GM18502 (cell line): ENCODE results near the gene ABTB1.

ENCODE experiments used
- ATAC-seq: cut with Tn5 transposase; IDR thresholded peaks from one replicate; pipeline ENCODE4 v1.9.1; 2021; ENCODE audit warnings: mild to moderate bottlenecking; ENCODE audit not compliant: unreplicated experiment, poor library complexity

Gene ABTB1

DNA sequence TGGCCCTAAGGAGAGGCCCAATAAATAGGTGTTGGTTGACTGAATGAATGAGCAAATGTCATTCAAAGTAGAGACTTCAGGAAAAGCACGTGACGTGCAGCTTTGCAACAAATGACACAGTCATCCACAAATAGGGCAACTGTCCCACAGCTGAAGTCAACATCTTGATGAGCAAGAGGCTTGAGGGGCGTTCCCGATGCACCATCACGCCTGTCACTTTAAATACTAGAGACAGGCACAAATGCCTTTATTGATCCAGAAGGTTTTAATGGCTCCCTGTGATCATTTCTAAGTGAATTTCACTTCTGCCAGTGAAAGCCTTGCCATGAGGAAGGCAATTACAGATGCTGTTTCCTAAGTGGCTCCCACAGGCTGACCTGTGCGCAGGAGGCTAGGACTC is 43.6 kb downstream of the ABTB1 start:
- ATAC-seq, result no peak

DNA sequence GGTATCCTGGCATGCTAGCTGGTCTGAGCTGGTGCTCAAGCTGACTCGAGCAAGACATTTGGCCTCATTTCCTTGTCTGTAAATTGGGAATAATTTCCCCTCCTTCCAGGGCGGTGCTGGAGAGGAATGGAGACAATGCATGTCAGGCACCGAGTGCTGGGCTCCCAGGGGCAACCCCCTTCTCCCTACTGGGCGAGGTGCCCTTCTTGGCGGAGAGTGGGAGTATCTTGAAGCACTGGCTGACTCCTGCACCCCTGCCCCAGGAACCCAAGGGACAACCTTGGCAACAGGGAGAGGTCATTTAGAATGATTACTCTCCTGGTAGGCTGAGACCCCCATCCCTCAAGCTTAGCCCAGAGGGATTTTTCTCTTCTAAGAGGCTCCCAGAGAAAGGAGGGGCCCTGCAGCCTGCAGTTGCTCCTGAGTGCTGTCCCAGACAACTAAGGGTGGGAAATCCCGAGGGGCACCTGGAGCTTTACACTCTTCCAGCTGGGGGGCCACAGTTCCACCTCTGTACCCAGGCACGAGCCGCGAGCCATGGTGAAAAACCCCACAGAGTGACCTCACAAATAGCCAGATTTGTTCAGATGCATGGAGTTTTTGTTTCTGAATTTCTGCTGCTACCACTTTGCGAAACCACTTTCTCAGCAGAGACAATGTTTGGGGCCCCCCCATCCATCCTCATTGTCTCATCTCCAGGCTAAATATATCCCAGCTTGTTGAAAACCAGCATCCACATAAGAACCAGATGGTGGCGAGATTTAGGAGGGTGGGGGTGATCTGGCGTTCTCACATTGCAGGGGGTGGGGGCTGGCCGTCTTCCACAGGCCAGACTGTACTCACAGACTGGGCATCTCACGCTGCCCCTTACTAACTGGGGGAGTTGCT is 44.8 kb downstream of the ABTB1 start:
- ATAC-seq, result no peak

DNA sequence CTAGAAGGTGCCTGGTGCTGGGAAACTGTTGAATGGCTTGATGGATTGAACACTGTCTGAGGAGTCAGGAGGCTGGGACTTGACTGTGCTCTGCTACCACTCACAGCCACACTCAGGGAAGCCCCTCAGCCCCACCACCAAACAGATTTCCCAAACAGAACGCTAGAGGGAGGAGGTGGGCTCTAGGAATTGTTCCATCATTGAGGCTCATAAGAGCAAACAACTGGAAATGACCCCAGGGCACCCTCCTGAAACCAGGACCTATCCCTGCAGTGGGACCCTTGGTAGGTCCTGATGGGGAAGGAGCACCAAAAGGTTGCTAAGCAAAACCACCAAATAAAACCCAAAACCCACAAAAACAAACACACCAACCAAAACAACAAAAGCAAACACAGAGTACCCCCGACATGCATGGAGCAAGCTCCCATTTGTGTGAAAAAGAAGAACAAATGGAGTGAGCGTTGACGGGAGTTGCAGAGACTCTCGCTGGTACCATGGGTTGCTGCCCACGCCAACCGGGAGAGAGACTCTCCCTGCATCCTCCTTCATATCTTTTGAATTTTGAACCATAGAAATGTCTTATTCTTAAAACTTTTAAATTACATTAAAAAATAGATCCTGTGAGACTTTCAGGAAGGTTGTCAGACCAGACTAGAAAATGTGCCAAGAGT is 45.6 kb downstream of the ABTB1 start:
- ATAC-seq, result no peak

DNA sequence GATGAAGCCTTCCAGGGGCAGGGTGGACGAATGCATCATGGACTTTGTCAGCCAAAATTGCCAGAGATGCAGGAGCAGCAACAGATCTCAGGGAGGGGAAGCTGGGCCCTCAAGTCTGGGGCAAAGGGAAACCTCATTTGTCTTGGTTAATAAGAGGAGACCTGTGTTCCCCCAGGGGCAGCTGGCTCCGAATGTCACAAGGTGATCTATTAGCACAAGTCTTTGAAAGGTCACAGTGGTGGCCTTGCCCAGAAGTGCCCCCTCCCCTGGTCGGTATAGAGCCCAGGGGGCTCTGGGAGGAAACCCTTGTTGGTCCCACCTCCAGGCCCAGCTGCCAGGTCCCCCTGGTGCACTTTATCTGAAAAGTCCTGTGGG is 46.2 kb downstream of the ABTB1 start:
- ATAC-seq, result no peak

DNA sequence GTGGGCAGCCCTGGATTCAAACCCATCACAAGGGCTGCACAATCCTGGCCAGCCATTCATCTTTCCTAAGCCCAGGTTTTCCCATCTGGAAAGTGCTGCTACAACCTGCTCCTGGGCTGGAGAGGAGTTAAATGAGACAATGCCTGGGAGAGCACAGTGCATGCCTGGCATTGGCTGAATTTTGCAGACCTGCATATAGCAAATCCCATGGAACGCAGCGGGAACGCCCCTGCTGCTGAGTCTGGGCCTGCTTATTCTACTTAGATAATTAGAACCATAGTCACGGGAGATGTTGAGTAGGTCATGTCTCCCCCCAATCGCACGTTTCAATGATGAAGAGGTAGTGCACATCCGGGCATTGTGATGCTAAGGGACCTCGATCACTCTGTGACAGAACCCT is 46.6 kb downstream of the ABTB1 start:
- no peak for ATAC-seq

DNA sequence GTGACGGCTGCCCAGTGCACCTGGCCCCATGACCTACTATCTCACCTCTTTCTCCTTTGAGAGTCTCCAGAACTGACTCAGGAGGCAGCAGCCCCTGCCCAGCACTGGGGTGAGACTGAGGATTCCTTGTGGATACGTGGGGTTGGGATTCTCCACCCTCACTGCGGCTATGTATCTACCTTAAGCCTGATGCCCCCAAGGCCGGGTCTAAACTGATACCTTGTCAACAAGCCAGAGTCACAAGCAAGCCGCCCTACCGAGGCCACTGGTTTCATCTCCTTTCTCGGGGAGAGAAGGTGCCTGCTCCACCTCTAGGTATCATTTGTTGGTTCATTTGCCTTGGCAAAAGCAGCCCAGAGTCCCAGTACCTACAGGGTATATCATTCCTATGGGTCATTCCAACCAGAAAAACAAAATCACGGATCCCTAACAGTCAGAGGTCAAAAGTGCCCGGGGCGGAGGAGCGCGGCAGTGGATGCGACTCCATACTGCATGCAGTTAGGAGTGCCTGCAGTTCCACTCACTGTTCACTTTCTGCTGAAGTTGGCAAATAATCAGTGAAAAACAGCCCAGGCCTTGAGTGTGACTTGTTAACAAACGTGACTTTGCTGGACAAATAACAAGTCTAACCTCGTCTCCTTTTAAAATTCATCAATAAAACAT is 47.5 kb downstream of the ABTB1 start:
- ATAC-seq, result no peak

DNA sequence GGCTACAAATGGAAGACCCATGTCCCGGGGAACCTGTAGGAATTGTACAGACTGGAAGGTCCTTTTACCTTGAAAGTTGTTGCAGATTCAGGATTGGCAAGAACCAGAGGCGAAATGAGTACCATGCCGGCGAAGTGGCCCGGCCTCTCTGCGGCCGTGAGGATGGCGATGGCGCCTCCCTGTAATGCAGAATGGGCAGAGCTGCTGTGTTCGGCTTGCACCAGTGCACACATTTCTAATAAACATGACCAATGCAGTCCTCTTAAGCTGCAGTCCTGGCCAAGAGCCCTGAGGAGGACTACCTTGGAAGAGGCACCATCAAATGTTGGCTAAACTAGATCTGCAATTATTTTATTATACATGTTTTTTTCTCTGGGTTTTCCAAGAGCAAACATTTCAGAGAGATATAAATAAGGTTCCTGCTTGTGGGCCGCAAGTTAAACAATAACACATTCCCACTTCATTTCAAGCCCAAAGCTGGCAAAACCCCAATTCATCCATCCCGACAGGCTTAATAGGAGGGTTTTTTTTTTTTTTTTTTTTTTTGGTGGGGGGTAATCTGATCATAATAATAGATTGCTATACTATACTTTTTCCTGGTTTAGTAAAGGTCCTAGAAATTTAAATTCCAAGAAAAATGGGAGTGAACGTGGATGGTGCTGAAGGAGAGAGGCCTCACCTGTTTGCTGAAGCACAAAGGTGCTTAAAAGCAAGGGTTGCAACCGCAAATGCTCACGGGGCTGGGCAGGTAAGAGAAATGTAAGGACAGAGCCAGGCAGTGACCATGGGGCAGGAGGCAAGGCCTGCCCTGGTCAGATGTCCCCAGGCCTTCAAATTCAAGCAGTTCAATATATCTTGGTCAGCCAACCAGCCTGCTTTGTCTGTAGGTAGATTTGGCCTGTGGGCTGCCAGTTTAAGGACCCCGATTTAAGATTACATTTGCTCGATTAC is 48.5 kb downstream of the ABTB1 start:
- no peak for ATAC-seq

DNA sequence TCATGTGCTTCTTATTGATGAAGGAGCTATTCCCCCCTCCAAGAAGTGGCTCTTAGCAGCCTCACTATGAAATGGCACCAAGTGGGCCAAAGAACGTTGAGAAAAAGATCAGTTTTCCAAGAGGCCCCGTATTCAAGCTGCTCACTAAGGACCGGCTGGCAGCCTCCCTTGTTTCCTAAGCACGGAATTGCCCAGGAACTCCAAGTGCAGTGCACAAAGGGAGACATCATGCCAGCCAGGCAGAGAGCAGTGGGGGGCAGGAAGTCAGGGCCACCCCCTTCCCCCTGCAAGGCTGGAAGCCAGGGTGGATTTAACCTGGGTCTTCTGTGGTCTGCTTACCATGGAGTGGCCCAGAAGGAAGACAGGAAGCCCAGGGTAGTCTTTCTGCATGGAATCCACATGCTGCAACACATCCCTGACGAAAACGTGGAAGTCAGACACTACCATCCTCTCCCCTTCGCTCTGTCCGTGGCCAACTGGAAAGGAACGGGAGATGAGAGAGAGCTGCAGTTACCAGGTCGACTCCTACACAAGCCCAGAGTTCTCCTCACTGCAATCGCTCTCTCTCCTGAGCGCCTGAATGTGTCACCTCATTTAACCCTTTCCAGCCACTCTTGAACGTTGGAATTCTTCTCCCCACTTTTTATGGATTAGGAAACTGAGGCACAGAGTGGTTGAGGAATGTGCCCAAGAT is 49.5 kb downstream of the ABTB1 start:
- ATAC-seq, result no peak

DNA sequence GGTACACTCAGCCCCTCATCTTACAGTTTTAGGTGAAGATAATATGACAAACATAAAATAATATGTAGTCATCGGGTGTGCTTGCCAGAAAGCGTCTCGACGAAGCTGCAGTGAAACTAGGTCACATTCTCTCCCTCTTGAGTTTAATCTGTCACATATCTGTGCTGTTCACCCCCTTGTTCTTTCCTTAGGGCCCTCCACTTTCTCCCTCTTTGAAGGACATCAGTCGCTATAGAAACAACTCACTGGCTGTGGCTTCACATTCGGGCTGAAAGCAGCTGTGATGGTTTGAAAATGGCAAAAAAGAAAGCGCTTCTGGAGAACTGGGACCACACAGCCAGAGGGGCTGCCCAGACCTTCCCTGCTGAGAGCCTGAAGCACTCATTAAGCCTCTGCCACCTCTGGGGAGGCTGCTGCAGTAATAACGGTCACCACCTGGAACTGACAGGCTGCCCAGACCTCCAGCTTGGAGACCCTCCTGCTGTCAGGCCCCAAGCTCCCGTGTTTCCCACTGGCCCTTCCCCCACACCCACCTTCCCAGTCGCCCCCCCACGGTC is 50.3 kb downstream of the ABTB1 start:
- no peak for ATAC-seq

DNA sequence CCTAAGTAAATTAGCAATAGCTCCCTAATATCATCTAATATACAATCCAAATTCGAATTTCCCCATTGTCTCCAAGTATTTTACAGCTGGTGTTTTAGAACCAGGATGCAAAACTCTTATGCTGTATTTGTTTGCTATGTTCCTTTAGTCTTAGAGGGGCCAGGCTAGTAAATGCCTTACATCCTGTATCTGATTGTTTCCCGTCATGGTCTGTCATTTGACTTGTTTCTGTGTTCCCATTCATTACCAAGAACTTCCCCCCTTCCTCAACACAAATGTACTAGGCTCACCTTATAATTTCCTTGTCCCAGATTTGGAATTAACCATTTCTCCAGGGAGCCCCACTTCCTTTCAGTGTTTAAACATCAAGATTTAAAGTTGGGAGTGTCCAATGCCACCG is 54.1 kb downstream of the ABTB1 start:
- no peak for ATAC-seq

DNA sequence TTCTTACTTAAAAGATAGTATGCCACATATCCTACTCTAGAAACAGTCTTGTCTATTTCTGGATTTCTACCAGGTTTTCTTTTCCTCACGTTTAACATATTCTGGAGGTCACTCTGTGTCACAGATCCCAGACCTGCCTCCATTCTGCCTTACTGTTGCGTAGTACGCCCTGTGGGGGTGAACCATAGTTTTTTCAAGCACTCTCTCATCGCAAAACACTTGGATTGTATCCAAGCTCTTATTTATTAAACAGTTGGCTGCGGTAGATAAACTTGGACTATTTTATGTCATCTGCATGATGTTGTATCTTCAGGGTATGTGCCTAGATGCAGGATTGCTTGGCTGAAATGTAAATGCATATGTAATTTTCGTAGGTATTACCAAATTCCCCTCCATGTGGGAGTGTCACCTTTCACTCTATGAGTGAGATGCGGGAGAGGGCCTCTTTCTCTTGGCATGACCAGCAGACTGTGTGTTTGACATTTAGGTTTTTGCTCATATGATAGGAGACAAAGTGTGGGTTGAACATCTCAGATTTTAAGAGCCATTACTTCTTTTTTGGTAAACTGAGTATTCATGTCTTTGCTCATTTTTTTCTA is 55.8 kb downstream of the ABTB1 start:
- no peak for ATAC-seq

DNA sequence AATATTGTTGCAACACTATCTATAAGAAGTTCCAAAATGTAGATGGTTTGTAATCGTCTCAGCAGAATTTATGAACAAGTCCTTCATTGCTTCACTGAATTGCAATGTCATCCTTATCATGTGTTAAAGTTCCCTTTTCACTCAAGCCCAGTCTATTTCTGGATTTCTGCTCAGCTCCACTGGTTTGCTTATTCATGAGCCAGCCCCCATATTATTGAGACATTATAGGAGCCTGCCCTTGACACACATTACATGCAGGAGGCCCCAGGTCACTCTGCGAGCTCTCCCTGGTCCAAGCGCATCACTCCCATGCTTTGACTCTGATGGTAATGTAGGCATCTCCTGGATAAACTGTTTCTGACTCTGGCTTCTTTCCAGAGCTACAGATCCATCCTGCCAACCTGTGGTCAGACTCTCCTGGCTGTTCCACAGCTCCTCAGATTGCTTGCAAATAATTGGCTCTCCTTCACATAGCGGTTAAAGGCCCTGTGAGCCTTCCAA is 56.9 kb downstream of the ABTB1 start:
- no peak for ATAC-seq

DNA sequence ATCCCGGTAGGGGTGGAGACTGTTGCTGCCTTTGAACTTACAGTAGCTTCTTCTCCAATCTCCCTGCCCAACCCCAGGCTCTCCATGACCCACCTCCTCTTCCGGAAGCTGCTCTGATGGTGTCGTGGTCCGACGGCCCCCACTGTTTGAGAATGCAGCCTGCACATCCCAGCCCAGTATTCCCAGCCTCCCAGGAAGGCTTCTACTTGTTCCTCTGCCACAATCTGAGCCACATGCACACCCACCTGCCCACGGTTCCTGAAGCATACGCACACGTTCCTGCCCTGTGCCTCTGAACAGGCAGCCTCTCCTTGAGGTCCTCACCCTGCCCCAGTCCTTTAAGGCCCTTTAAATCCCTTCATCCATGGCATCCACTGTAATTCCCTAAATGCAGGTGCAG is 57.4 kb downstream of the ABTB1 start:
- no peak for ATAC-seq
